Neuronal stem cell (in vitro differentiated cells): ENCODE results near the gene OR4D11.

ENCODE experiments used
- DNase-seq: peaks from one replicate; pipeline ENCODE4 v3.0.0-alpha.2; 2013; ENCODE audit warnings: low spot score
- H2AFZ ChIP-seq: one replicate; pipeline ENCODE4 v1.6.1; 2013; ENCODE audit warnings: mild to moderate bottlenecking, low read length, inconsistent platforms
- H2AK5ac ChIP-seq: 2 replicates; pipeline ENCODE4 v1.6.1; 2013; ENCODE audit warnings: low read depth, mild to moderate bottlenecking, inconsistent platforms, low read length, moderate library complexity, mixed read lengths
- H2BK120ac ChIP-seq: 2 replicates; pipeline ENCODE4 v1.6.1; 2013; ENCODE audit warnings: low read depth, mild to moderate bottlenecking, inconsistent platforms, low read length, moderate library complexity, mixed read lengths
- H2BK12ac ChIP-seq: one replicate; pipeline ENCODE4 v1.6.1; 2013; ENCODE audit warnings: low read length, inconsistent platforms
- H2BK15ac ChIP-seq: 2 replicates; pipeline ENCODE4 v1.6.1; 2013; ENCODE audit warnings: mild to moderate bottlenecking, low read length, inconsistent platforms, mixed read lengths
- H2BK5ac ChIP-seq: one replicate; pipeline ENCODE4 v1.6.1; 2013; ENCODE audit warnings: inconsistent platforms, mild to moderate bottlenecking, low read length, moderate library complexity
- H3K14ac ChIP-seq: one replicate; pipeline ENCODE4 v1.6.1; 2013; ENCODE audit warnings: low read length, inconsistent platforms
- H3K18ac ChIP-seq: 2 replicates; pipeline ENCODE4 v1.6.1; 2013; ENCODE audit warnings: low read length, inconsistent platforms
- H3K23ac ChIP-seq: 2 replicates; pipeline ENCODE4 v1.6.1; 2013; ENCODE audit warnings: low read depth, mild to moderate bottlenecking, mixed read lengths, low read length, inconsistent platforms; ENCODE audit not compliant: poor library complexity
- H3K27ac ChIP-seq: replicated peaks from 3 replicates; pipeline ENCODE4 v1.5.1; 2013; ENCODE audit warnings: low read length, inconsistent platforms
- H3K27me3 ChIP-seq, 3 experiments: 2 replicates each; pipeline ENCODE4 v1.6.1; 2013; ENCODE audit warnings: low read length in 3 of 3, mild to moderate bottlenecking in 2 of 3, inconsistent platforms in 1 of 3, low read depth in 1 of 3, mixed read lengths in 1 of 3, moderate library complexity in 1 of 3; ENCODE audit not compliant: control insufficient read depth in 3 of 3, insufficient read depth in 3 of 3
- H3K36me3 ChIP-seq, 2 donors: replicated peaks in 1 of 2; 2 replicates each; pipeline ENCODE4 v1.6.1; 2013; ENCODE audit warnings: low read length in 2 of 2; ENCODE audit not compliant: control insufficient read depth in 2 of 2, insufficient read depth in 2 of 2
- H3K4ac ChIP-seq: 2 replicates; pipeline ENCODE4 v1.6.1; 2013; ENCODE audit warnings: inconsistent platforms, mild to moderate bottlenecking, low read length, moderate library complexity
- H3K4me1 ChIP-seq, 2 donors: 1 replicate in 1 of 2; 2 replicates in 1 of 2; pipeline ENCODE4 v1.6.1; 2013; ENCODE audit warnings: low read length in 2 of 2, low read depth in 1 of 2; ENCODE audit not compliant: control insufficient read depth in 2 of 2, insufficient read depth in 1 of 2
- H3K4me2 ChIP-seq: one replicate; pipeline ENCODE4 v1.6.1; 2013; ENCODE audit warnings: mild to moderate bottlenecking, low read length, inconsistent platforms; ENCODE audit not compliant: insufficient read depth, poor library complexity, severe bottlenecking
- H3K4me3 ChIP-seq, 2 donors: 2 replicates each; pipeline ENCODE4 v1.5.1; 2013; ENCODE audit warnings: low read length in 2 of 2, mild to moderate bottlenecking in 2 of 2, inconsistent platforms in 1 of 2, moderate library complexity in 1 of 2
- H3K79me1 ChIP-seq: one replicate; pipeline ENCODE4 v1.6.1; 2013; ENCODE audit warnings: low read depth, mild to moderate bottlenecking, inconsistent platforms, low read length, moderate library complexity
- H3K9ac ChIP-seq: one replicate; pipeline ENCODE4 v1.6.1; 2013; ENCODE audit warnings: mild to moderate bottlenecking, low read depth, low read length, inconsistent platforms; ENCODE audit not compliant: poor library complexity
- H3K9me3 ChIP-seq, 2 donors: replicated peaks in 1 of 2; 2 replicates each; pipeline versions ENCODE3 to v1.6.1; 2013; ENCODE audit warnings: low read length in 2 of 2, mild to moderate bottlenecking in 2 of 2, inconsistent platforms in 1 of 2, low read depth in 1 of 2, mixed read lengths in 1 of 2, moderate library complexity in 1 of 2; ENCODE audit not compliant: control insufficient read depth in 2 of 2, insufficient read depth in 1 of 2
- H4K8ac ChIP-seq: one replicate; pipeline ENCODE4 v1.6.1; 2013; ENCODE audit warnings: low read depth, mild to moderate bottlenecking, inconsistent platforms, low read length, moderate library complexity
- H4K91ac ChIP-seq: one replicate; pipeline ENCODE4 v1.6.1; 2013; ENCODE audit warnings: low read length, low read depth, mild to moderate bottlenecking, inconsistent platforms; ENCODE audit not compliant: poor library complexity
- WGBS, 2 donors: extraction: QIAGEN DNeasy Blood & Tissue Kit; methylation state at CpG; one replicate each; pipeline ENCODE4 v1.1.7; 2013; ENCODE audit warnings: missing lambda C conversion rate in 2 of 2, mixed read lengths in 1 of 2; ENCODE audit not compliant: insufficient read length in 2 of 2, insufficient replicate concordance in 1 of 2; ENCODE audit errors: extremely low coverage in 2 of 2; 5-methylcytosine and 5-hydroxymethylcytosine counted together

Gene OR4D11

GRCh38 chr11:59520741-59521140 is 17.4 kb downstream of the OR4D11 start:
- H3K4ac ChIP-seq = no peak overlapping the region
- no peak overlapping the region for H4K91ac ChIP-seq
- H3K23ac ChIP-seq = no peak overlapping the region
- H2AFZ ChIP-seq = no peak overlapping the region
- H3K4me2 ChIP-seq = no peak overlapping the region
- H3K79me1 ChIP-seq = no peaks in the 10 kb centered on the region
- H3K27me3 ChIP-seq = peaks cover 0 to 6% (median 0%) of the 10 kb centered on the region in 3 experiments
- no peaks in the 10 kb centered on the region for H3K9me3 ChIP-seq
- H3K9ac ChIP-seq = no peak overlapping the region
- WGBS, 2 donors = no CpG with 5 or more reads among the region's 5 CpGs
- no peaks in the 10 kb centered on the region for H3K4me1 ChIP-seq
- no peak overlapping the region for H2BK12ac ChIP-seq
- H2BK15ac ChIP-seq = no peak overlapping the region
- no peak for DNase-seq
- no peak overlapping the region for H3K27ac ChIP-seq
- H3K14ac ChIP-seq = no peak overlapping the region
- H2BK120ac ChIP-seq = no peak overlapping the region
- H3K36me3 ChIP-seq = no peaks in the 10 kb centered on the region
- no peak overlapping the region for H2BK5ac ChIP-seq
- H3K18ac ChIP-seq = no peak overlapping the region
- H4K8ac ChIP-seq = no peak overlapping the region
- no peak overlapping the region for H3K4me3 ChIP-seq
- H2AK5ac ChIP-seq = no peak overlapping the region

GRCh38 chr11:59523541-59523940 is 20.2 kb downstream of the OR4D11 start:
- no peak overlapping the region for H3K4me3 ChIP-seq
- no CpG with 5 or more reads among the region's 1 CpG for WGBS, 2 donors
- no peak overlapping the region for H4K8ac ChIP-seq
- H3K9ac ChIP-seq = no peak overlapping the region
- H2BK120ac ChIP-seq = no peak overlapping the region
- no peak overlapping the region for H3K4me2 ChIP-seq
- no peak overlapping the region for H3K23ac ChIP-seq
- no peak overlapping the region for H2BK15ac ChIP-seq
- no peak overlapping the region for H3K4ac ChIP-seq
- no peak overlapping the region for H2BK12ac ChIP-seq
- H3K18ac ChIP-seq = no peak overlapping the region
- H3K79me1 ChIP-seq = no peaks in the 10 kb centered on the region
- H3K9me3 ChIP-seq = no peaks in the 10 kb centered on the region
- no peak overlapping the region for H2AFZ ChIP-seq
- no peak overlapping the region for H2BK5ac ChIP-seq
- no peak overlapping the region for H2AK5ac ChIP-seq
- H3K4me1 ChIP-seq = peaks cover 2 to 3% of the 10 kb centered on the region in 2 donors
- H4K91ac ChIP-seq = no peak overlapping the region
- H3K36me3 ChIP-seq = no peaks in the 10 kb centered on the region
- H3K27me3 ChIP-seq = peaks cover 0 to 24% (median 0%) of the 10 kb centered on the region in 3 experiments
- H3K14ac ChIP-seq = no peak overlapping the region
- no peak overlapping the region for H3K27ac ChIP-seq
- no peak for DNase-seq

- no CpG with 5 or more reads among the region's 7 CpGs for WGBS, 2 donors
- Histone ChIP-seq H3K9ac (no peak overlapping the region), H3K4ac (no peak overlapping the region), H2AFZ (peak overlapping the region; percentile 79), H3K27me3 (peaks cover 0 to 25% (median 0%) of the 10 kb centered on the region in 3 experiments), H2BK120ac (no peak overlapping the region), H4K91ac (no peak overlapping the region), H2AK5ac (no peak overlapping the region), H2BK12ac (no peak overlapping the region), H3K4me2 (no peak overlapping the region), H3K18ac (no peak overlapping the region), H3K4me1 (peaks cover 4 to 9% of the 10 kb centered on the region in 2 donors), H3K23ac (no peak overlapping the region), H3K36me3 (no peaks in the 10 kb centered on the region), H3K27ac (no peak overlapping the region), H3K9me3 (no peaks in the 10 kb centered on the region), H3K14ac (no peak overlapping the region), H3K4me3 (peak overlapping the region in 1 of 2 donors; percentile 16), H3K79me1 (no peaks in the 10 kb centered on the region), H2BK15ac (no peak overlapping the region), H2BK5ac (no peak overlapping the region), H4K8ac (no peak overlapping the region)
- DNase-seq = no peak
Measured at GRCh38 chr11:59528711-59529110, 25.3 kb downstream of the OR4D11 start.

GRCh38 chr11:59532620-59533019 is 29.2 kb downstream of the OR4D11 start:
- Histone ChIP-seq H3K4me2 (no peak overlapping the region), H3K36me3 (no peaks in the 10 kb centered on the region), H2BK120ac (no peak overlapping the region), H2AK5ac (no peak overlapping the region), H3K18ac (no peak overlapping the region), H3K4me3 (no peak overlapping the region), H3K14ac (no peak overlapping the region), H3K79me1 (no peaks in the 10 kb centered on the region), H3K9ac (no peak overlapping the region), H3K9me3 (no peaks in the 10 kb centered on the region), H2BK5ac (no peak overlapping the region), H3K4ac (no peak overlapping the region), H2AFZ (no peak overlapping the region), H3K27ac (no peak overlapping the region), H4K91ac (no peak overlapping the region), H3K27me3 (peaks cover 0 to 10% (median 0%) of the 10 kb centered on the region in 3 experiments), H4K8ac (no peak overlapping the region), H2BK15ac (no peak overlapping the region), H3K4me1 (peaks cover 4 to 13% of the 10 kb centered on the region in 2 donors), H2BK12ac (no peak overlapping the region), H3K23ac (no peak overlapping the region)
- DNase-seq = no peak
- no CpG with 5 or more reads among the region's 2 CpGs for WGBS, 2 donors
